ENCODE results near the gene PNCK.
A peak's percentile ranks its signal among the peaks of the same experiment; 100 is the strongest.
"Not testable (repeated sequence)": the region's sequence is repeated elsewhere in the genome, so short reads cannot be mapped to it uniquely, and the experiment has no call there.

The PNCK gene

DNA sequence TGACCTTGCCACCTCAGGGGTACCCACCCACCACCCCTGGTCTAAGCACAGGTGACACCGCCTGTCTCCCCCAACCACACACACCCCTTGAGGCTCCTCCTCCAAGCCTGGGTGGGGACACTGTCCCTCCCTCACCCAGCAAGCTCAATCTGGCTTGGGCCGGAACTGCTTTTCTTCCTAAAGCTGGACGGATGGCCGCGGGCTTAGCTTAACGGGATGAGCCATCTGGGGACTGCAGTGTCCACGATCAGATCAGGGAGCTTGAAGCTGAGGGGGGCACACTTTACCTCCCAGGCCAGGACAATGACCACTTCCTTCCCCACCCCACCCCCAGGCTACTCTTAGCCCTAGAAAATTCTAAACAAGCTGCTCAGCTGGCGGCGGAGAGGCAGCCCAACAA, 13.1 kb upstream of the PNCK start:
- DNase-seq, result no peak

DNA sequence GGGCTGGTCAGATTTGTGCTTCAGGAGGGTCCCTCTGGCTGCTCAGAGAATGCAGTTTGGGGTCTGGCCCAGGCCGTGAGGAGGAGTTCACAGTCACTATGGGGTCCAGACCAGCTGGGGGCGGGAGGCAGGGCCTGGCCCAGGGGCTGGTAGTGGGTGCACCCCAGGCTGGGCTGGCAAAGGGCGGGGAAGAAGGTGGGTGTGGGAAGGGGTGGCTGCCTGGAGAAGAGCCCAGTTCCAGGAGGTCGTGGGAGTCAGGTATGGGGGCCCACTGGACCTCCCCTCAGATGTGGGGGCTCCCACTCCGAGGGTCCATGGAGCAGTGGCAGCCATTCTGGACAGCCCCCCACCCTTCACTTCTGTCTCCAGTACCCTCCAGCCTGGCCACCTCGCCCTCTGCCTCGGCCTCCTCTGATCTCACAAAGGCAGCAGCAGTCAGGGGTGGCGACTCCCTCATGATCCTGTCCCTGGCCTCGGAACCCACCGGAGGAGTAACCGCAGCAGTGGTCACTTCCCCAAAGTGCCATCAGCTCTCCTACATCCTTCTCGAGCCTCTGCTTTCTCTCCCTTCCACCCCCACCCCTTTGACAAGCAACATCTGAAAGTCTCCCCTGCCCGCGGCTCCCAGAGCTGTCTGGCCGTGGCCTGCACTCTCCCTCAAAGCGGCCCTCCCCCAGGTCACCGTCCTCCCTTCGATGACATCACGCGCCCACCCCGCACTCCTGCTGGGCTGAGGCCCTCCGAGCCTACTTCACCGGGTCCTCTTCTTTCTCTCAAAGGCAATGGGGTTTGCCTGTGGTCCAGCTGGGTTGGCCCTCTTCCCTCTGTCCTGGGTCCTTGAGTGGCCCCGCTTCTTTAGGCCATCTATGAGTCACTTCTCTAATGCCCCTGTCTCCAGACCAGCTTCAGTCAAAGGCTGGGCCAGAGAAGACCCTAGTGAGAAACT, 12.4 kb upstream of the PNCK start:
- DNase-seq, result no peak

DNA sequence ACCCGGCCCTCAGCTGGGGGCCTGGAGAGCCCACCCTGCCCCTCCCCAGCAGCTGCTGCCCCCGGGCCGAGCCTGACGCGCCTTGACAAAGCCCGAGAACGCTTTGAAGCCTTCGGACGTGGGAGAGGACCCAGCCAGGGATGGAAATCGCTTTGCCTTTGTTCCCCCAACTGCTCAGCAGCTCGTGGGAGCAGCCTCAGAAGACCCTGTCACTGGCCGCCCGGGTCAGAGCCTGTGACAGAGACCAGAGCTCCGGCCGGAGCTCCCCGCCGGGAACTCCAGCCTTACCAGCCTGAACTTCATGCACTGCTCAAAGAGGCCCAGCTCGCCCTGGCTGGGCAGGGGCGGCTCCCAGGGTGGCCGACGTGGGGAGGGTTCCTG, 11.5 kb upstream of the PNCK start:
- no peak for DNase-seq

DNA sequence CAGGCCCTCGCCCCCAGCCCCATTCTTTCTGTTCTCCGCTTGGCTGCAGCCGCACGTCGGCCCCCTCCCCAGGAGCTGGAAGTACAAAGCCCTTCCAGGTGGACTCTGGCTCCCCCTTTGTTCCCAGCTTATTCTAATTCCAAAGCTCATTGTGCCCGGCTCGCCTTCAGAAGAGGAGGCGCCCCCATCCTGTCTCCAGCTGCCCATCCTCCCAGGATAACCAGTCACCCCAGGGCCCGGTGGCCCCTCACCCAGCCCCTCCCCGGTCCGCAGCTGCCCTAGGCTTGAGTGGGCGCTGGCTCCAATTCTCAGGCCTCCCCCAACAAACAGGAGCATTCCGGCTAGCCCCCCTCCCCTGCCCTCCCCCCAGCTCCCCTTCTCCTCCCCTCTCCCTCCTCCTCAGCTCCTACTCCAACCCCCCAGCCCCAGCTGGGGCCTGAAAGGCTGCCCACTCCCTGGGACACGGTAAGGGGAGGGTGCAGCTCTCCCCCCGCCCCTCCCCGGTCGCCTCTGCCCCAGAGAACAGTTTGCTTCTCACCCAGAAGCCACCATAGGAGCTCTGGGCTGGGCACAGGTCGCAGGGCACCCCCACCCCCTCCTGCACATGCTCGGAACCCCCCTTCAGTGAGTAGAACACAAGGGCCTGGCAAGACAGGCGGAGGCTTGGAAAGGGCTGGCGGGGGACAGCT, 11.0 kb upstream of the PNCK start:
- no peak for DNase-seq

DNA sequence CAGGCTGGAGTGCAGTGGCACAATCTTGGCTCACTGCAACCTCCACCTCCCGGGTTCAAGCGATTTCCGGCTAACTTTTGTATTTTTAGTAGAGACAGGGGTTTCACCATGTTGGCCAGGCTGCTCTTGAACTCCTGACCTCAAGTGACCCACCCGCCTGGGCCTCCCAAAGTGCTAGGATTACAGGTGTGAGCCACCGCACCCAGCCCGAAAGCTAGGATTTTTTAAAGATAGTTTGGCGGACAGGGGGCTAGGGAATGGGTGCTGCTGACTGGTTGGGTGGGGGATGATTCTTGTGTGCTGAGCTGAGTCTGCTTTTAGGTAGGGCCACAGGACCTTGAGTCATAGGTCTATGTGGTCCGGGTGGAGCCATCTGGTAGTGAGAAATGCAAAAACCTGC, 9.9 kb upstream of the PNCK start:
- DNase-seq, result not testable (repeated sequence)

DNA sequence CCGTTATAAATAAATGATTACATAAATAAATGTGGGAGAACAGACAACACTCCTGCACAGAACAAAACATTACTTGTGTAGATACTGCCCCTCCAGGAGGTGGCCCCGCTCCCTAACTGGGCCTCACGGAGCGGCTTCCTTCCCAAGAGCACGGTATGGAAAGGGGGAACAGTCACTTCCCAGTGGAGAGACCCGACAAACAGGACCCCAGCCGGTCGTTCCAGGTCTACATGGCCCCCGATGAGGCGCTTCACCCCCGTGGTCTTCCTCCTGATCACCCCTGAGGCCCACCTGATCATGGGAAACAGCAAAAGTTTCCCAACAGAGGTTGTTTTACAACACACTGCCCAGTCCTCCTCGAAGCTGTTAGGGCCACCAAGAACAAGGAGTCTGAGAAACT, 7.6 kb upstream of the PNCK start:
- no peak for DNase-seq

DNA sequence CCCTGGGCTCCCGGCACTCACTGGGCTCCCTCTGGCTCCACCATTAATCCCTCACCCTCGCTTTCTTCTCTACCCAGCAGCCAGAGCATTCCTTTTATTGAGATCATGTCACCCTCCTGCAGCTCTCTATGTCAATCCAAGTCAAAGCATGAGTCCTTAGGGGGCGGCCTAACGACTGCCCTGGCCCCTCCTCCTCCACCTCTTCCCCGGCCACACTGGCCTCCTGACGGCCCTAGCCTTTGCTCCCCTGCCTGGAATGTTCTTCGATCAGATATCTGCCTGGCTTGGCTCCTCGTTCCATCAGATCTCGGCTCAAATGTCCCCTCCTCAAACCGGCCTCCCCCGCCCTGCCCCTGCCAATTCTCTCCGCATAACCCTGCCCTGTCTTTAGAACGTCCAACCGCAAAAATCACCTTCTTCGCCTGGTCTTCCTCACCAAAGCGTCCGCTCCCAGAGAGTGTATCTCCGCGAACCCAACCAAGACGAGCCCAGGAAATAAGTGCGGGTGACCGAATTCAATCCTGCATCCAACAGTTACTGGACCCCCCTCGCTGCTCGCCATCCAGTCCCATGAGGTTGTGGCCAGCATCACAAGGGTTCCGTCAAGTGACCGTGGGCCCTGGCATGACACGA, 722 bp upstream of the PNCK start:
- DNase-seq, result no peak

DNA sequence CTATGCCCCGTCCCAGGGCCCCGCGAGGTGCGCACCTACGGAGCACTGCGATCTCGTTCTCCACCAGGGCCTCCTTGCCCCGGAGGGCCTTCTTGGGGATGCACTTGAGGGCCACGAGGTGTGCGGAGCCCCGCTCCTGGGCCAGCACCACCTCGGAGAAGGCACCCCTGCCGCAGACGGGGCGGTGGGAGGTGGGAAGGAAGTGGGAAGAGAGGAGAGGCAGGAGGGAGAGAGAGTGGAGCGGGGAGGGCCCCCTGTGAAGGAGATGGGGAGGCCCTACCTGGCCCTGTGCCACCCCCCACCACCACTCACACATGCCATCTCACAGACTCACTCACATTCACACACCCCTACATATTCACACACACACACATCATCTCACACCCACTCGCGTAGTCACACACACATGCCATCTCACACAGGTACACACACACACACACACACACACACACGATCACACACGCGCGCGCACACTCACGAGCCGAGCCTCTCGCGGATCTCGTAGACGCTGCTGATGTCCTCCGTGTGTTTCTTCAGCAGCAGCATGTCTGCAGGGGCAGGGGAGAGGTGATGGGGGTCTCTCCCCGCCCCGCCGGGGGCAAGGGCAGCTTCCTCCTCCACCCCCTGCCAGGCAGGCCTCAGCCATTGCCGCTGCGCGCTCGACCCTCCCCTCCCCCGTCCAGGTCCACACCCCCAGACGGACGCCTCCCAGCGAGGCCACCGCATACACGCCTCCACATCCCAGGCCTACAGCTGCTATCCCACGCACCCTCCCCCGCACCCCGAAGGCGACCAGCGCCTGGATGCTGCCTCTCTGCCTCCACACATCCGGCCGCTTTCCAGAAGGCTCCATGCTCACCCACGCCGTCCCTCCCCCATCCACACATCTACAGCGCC, 834 bp downstream of the PNCK start:
- DNase-seq, result peak in 1 of 58 donors; percentile 34

DNA sequence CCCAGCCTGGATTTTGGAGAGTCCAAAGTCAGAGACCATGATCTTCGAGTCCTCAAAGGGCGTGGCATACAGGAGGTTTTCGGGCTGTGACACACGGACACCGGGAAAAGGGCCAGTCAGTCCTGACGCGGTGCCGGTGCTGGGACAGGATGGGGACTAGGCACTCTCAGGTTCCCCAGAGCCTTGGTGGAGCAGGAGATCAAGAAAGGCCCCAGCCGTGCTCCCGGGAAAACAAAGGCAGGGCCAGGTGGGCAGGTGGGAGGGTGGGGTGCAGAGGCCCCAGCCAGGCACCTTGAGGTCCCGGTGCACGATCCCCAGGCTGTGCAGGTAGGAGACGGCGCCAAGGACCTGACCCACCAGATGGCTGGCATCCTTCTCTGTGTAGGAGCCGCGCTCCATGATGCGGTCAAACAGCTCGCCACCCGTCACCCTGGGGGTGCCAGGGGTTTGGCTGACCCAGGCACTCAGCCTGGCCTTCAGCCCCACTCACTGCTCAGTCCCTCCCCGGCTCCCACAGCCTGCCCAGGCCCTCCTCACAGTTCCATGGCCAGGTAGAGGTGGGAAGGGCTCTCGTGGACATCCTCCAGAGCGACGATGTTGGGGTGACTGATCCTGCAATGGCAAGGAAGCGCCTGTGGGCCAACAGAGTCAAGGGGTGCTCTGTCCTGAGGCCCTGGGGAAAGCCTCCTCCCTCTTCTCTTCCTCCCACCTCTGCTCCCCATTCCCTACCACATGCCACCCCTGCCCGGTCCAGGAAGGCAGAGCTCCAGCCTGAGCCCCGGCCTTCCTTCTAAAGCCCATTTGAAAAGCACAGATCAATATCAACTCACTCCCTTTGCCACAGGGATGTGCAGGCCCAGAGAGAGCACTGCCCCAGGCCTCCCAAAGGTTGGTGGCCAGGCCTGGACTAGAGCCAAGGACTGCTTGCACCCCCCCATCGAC, 1.8 kb downstream of the PNCK start:
- DNase-seq, result no peak

DNA sequence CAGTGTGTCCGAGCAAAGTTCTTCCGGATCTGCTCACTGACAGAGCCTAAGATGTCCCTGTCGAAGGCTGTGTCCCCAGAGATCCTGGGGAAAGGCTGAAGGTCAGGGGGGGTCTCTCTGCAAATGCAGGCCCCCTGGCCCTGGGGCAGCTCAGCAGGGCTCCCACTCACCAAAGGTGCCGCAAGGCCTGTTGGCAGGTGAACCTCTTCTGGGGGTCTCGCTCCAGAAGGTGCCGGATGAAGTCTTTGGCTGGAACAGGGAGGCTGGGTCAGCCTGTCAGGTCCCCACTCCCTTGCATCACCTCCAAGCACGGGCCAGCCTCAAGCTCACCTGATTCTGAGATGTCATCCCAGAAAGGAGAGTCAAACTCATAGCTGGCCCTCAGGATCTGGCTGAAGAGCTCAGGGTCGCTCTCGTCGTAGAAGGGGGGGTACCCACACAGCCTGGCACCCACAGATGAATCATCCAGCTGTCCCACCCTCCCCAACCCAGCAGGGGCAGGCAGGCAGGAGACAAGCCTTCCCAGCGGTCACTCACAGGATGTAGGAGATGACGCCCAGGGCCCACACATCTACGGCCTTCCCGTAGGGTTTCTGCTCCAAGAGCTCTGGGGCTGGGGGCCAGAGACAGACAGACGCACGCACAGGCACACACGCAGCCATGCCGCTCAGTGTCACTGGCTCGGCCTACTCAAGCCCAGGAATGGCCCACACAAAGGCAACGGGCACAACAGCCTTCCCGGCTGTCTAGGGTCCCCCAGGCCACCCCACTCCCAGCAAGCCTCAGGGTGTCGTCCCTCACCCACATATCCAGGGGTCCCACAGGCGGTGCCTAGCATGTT, 2.6 kb downstream of the PNCK start:
- DNase-seq, result no peak

DNA sequence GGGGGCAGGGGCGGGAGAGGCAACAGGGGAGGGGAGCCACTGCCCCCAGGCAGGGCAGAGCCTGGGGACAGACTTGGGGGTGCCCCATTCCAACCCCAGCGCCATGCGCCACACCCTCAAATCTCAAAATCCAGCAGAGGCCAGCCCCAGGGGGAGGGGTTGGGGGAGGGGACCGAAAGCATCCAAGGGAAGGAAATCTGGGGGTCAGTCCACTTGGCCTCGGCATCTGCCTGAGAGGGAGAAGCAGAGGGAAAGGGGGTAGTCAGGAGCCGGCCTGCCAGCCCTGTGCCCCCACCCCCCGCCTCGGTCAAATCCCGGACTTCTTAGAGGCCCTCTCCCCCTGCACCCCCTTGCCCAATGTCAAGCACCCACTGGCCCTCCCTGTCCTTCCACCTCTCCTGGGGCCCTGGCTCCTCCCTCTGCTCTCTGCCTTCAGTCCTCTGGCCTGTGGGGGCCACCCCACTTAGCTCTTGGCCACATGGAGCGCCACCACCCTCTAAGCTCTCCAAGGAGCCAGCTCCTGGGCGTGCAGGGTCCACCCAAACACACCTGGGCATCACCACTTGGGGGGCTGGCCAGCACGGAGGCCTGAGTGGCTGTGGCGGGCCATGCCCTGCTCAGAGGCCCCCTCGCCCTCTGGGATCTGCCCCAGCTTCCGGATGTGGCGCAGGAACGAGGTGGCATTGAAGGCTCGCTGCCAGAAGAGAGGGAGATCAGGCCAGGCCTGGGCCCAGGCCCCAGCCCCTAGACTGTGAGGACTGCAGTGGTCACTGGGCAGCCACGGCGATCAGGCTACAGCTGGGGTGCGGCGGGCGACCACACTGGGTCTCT, 3.5 kb downstream of the PNCK start:
- no peak for DNase-seq

DNA sequence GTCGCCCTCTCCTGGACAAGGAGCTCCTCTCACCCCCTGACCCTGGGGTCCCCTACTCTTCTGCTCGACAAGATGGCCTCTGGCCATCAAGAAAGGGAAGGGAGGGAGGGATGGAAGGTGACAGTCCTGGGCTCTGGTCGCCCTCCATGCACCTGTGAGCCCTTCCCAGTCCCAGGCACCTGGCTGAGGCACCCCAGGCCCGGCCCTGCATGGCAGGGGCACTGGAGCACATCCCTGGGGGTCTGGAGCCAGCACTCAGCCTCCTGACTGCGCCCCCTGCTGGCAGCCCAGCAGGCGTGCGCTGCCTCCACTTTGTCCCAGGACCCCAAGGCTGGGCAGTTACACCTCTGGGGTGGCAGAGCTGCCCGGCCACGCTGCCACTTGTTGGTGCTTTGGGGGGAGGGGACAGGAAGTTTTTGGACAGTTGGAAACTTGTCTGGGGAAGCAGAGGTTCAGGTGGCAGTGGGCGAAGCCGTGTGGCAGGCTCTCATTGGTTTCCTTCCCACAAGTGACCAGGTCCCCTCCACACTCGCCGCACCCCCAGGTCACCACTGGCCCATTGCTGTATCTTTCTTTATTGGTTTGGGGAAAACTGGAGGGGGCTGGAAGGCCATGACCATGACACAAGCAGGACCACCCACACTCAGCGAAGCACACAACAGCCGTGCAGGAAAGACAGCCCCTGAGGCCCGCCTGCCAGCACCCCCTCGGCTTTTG, 4.3 kb downstream of the PNCK start:
- DNase-seq, result no peak

DNA sequence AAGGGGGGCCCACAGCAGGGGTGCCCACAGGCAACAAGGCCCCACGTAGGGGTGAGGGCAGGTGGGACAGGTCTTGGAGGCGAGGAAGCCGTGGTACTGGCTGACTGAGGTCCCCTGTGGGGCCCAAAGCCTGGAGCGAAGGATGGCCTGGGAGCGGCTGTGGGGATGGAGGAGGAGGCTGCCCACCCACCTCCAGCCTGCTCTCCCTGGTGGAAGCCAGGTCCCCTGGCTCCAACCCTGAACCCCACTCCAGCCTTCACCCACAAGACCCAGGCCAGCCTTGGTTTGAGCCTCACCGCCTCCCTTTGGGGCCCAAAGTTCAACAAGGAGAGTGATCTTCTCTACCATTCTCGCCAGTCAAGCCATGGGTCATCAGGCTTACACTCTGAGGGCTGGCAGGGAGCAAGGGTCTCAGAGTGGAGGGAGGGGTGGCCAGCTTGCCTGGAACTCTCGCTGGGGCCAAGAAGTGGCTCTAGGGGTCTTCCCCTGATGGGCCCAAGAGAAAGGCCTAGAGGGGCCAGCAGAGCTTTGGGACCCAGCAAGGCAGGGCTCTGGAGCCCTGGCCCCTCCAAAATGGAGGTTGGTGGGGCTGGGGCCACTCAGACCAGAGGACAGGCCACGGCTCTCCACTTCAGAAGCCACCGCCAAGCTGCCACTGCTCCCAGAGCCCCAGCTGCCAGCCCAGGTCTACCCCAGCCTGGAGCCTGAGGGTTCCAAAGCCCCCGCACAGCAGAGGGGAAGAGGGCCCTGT, 5.0 kb downstream of the PNCK start:
- no peak for DNase-seq

DNA sequence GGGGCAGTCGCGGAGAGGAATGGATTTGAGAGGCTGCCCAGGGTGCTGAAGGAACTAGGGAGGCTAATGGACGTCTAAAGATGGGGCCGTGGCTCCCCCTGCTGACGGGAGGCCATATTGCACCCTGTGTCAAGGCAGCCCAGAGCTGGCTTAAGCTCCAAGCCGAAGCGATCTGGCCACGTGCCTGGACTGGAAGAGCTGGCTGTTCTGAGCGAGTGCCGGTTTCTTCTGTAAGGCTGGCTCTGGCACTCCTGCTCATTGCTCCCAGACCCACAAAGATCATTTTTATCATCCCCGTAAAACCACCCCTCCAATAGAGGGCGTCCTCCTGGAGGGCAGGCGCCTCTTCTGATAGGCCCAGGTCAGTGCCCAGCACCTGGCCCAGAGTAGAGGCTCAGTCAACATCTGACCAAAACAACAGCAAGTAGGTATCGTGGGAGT, 5.6 kb downstream of the PNCK start:
- peak in 57 of 58 donors; percentile 10 to 92 (median 76) for DNase-seq

DNA sequence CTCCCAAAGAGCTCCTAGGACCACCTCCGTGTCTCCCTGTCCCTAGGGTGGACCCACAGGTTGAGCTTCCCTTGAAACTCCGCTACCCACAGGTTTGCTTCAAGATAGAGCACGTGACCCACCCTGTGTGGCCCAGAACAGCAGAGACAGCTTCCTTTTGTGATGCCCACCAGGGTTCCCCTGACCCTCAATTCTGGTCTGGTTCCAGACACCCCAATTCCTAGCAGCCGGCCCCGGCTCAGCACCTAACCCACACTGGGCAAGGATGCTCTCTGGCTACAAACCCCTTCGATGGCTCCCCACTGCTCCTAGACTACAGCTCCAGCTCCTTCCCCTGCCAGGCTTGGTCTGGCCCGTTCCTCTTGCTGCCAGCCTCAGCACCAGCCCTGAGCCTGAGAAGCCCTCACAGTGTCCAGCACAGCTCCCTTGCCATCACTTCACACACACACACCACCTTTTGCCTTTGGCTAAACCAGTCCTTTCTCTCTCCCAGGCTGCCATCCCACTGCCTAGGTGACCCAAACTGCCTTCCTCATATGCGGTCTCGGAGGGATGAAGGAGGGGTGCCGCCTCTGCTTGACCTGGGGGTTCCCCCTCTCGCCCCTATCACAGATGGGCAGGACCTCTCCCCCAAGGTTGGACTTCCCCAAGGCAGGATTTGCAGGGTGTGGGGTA, 6.2 kb downstream of the PNCK start:
- no peak for DNase-seq

DNA sequence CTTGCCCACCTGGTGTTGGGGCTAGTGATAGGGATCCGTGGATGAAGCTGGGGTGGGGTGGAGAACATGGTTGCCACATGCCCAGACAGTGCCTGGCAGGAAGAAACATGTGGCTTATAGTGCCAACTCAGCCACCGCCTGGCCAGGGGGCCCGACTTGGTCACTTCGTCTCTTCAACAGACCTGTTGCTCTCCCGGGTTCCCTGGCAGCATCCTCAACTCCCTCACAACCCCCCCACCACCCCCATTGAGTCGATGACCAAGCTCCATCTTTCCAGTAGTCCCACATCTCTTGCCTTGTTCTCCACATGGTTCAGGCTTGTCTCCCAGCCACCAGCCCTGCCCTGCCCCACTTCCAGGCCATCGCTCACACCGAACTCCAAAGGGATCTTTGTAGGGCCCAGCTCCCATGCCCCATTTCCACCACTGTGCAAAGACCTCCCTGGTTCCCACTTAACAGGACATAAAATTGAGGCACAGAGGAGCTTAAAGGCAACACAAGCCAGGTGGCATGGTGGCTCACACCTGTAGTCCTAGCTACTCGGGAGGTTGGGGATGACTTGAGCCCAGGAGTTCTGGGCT, 7.8 kb downstream of the PNCK start:
- DNase-seq, result no peak
